GM18868 (cell line): ENCODE results near the gene CTDSP2.

Experiments
- ATAC-seq: cut with Tn5 transposase; IDR thresholded peaks from one replicate; pipeline ENCODE4 v1.9.1; 2021; ENCODE audit warnings: mild to moderate bottlenecking, moderate library complexity; ENCODE audit not compliant: unreplicated experiment

CTDSP2 gene

GRCh38 chr12:57817261-57817989 is 29.1 kb downstream of the CTDSP2 start:
- no peak for ATAC-seq

GRCh38 chr12:57816855-57817151 is 29.7 kb downstream of the CTDSP2 start:
- ATAC-seq, result no peak

- ATAC-seq, result no peak
Observed at GRCh38 chr12:57816001-57816854, 30.3 kb downstream of the CTDSP2 start.

- no peak for ATAC-seq
Observed at GRCh38 chr12:57815177-57816000, 31.1 kb downstream of the CTDSP2 start.

- no peak for ATAC-seq
Observed at GRCh38 chr12:57813971-57814772, 32.4 kb downstream of the CTDSP2 start.

GRCh38 chr12:57813111-57813970 is 33.2 kb downstream of the CTDSP2 start:
- no peak for ATAC-seq

GRCh38 chr12:57811028-57811755 is 35.3 kb downstream of the CTDSP2 start:
- no peak for ATAC-seq

- no peak for ATAC-seq
Observed at GRCh38 chr12:57810450-57810849, 36.1 kb downstream of the CTDSP2 start.

- no peak for ATAC-seq
Observed at GRCh38 chr12:57809425-57809824, 37.1 kb downstream of the CTDSP2 start.

GRCh38 chr12:57808351-57808750 is 38.2 kb downstream of the CTDSP2 start:
- no peak for ATAC-seq

- no peak for ATAC-seq
Observed at GRCh38 chr12:57807285-57807684, 39.2 kb downstream of the CTDSP2 start.

- ATAC-seq, result no peak
Observed at GRCh38 chr12:57806677-57807076, 39.9 kb downstream of the CTDSP2 start.

- no peak for ATAC-seq
Observed at GRCh38 chr12:57803319-57803893, 43.1 kb downstream of the CTDSP2 start.

GRCh38 chr12:57802607-57803006 is 43.9 kb downstream of the CTDSP2 start:
- no peak for ATAC-seq

- ATAC-seq, result no peak
Observed at GRCh38 chr12:57800965-57801364, 45.6 kb downstream of the CTDSP2 start.

GRCh38 chr12:57797933-57798332 is 48.6 kb downstream of the CTDSP2 start:
- ATAC-seq, result no peak

GRCh38 chr12:57796996-57797395 is 49.5 kb downstream of the CTDSP2 start:
- no peak for ATAC-seq

GRCh38 chr12:57795354-57795753 is 51.2 kb downstream of the CTDSP2 start:
- ATAC-seq, result no peak

GRCh38 chr12:57793920-57794319 is 52.6 kb downstream of the CTDSP2 start:
- no peak for ATAC-seq
